ES-I3 (cell line): Measurements from ENCODE around the gene TBC1D30.

Experiments
- H3K36me3 ChIP-seq: 2 replicates; pipeline ENCODE4 v1.6.1; 2013; ENCODE audit warnings: mild to moderate bottlenecking, low read length, control low read depth, moderate library complexity; ENCODE audit not compliant: insufficient read depth
- H3K4me1 ChIP-seq: 2 replicates; pipeline ENCODE4 v1.6.1; 2013; ENCODE audit warnings: mild to moderate bottlenecking, control low read depth, low read length; ENCODE audit not compliant: insufficient read depth
- H3K9ac ChIP-seq: 2 replicates; pipeline ENCODE4 v1.6.1; 2013; ENCODE audit warnings: low read depth, mild to moderate bottlenecking, low read length, moderate library complexity
- H3K9me3 ChIP-seq: 2 replicates; pipeline ENCODE4 v1.6.1; 2013; ENCODE audit warnings: mild to moderate bottlenecking, low read length, moderate library complexity; ENCODE audit not compliant: control insufficient read depth, insufficient read depth

The TBC1D30 gene

GRCh38 chr12:64864319-64864718, 39.9 kb downstream of the TBC1D30 start:
- H3K9ac ChIP-seq, result no peak overlapping the region
- peaks cover 12% of the 10 kb centered on the region; the same call in 1 of the 2 replicates for H3K4me1 ChIP-seq
- no peaks in the 10 kb centered on the region for H3K36me3 ChIP-seq
- no peaks in the 10 kb centered on the region for H3K9me3 ChIP-seq

DNA sequence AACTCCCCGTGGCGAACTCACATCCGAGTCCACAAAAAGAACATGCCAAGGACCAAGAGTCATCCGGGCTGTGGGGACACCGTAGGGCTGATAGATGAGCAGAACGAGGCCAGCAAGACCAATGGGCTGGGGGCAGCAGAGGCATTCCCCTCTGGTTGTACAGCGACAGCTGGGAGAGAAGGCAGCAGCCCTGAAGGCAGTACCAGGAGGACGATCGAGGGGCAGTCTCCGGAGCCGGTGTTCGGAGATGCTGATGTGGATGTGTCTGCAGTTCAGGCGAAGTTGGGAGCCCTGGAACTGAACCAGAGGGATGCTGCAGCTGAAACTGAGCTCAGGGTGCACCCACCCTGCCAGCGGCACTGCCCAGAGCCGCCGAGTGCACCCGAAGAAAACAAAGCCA, 50.7 kb downstream of the TBC1D30 start:
- Histone ChIP-seq H3K36me3 (no peaks in the 10 kb centered on the region), H3K9ac (no peak overlapping the region), H3K9me3 (no peaks in the 10 kb centered on the region), H3K4me1 (no peaks in the 10 kb centered on the region)

DNA sequence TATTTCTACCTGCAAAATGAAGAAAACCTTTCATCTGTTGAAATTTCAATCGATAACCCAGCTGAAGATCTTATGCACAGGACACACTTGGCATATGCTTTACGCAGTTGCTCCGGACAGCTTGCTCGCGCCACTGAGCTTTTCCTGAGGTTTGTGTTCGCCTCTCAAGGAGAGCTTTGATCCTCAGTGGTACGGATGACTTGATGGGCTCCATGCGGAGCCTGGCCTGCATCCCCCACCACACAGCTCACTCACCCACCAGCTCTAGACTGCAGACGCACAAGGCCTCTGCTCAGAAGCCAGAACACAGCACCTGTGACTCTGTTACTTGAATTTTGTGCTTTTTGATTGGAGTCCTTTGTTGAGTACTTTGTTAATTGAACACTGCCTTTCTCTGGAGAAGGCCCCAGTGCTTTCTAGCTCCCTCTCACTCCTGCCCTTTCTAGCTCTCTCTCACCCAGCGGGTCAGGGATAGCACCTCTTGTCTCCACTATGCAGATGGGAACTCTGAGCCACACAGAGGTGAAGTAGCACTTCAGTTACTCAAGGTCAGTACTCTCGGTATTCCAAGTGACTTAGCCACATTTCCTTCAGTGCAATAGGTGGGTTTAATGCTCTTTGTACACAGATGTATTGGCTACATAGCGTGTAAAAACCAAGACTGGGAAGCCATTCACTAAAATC, 52.1 kb downstream of the TBC1D30 start:
- Histone ChIP-seq H3K36me3 (no peaks in the 10 kb centered on the region), H3K4me1 (no peaks in the 10 kb centered on the region), H3K9me3 (no peaks in the 10 kb centered on the region)

DNA sequence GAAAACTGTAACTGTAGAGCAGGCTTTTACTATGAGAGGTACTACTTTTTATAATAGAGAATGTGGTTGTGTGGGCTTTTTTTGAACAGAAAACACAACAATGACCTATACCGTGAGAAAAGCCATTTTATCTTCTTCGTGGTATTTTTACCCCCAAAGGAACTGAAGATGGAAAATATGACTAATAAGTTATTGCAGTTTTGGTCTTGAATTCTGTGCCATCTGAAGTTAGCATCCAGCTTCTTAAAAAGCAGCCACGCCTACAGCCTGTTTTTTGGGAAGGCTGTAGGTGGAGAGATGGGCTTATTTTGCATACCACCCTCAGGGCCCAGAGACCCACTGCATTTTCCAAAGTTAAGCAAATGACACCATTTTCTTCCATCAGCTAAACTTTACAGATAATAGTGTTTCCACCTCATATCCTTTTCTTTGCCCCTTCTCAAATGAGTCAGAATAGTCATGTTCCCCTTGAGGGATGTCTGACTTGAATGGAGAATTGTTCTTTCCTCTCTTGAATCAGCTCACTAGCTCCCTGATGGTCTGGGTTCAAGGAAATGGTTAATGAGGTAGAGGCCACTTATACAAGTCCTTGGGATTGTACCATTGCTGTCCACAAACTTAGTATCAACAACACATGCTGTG, 53.0 kb downstream of the TBC1D30 start:
- no peaks in the 10 kb centered on the region for H3K4me1 ChIP-seq
- H3K9me3 ChIP-seq, result no peaks in the 10 kb centered on the region
- no peak overlapping the region for H3K9ac ChIP-seq
- no peaks in the 10 kb centered on the region for H3K36me3 ChIP-seq

More for the DNA sequence above, 52.1 kb downstream of the TBC1D30 start:
- H3K9ac ChIP-seq, result no peak overlapping the region

DNA sequence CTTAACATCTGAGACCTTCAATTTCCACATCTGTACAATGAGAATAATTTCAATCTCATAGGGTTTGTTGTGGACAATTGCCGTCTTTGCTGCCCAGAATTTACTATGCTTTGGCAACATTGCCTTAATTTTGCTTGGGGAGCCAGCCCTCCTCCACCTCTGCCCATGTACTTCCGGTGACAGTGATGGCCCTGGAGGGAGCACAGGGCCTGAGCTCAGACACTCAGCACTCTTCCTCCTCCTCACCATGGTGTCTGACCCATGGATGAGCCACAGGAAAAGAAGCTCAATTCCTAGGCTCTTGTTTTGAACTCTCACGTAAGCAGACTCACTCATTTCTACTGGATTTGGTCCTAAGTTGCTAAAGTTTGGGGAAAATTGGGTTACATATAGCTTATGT, 58.2 kb downstream of the TBC1D30 start:
- Histone ChIP-seq H3K4me1 (0 out of 2 replicates have a peak, but pooled peaks cover 3% of the 10 kb centered on the region), H3K36me3 (no peaks in the 10 kb centered on the region), H3K9me3 (no peaks in the 10 kb centered on the region), H3K9ac (no peak overlapping the region)

DNA sequence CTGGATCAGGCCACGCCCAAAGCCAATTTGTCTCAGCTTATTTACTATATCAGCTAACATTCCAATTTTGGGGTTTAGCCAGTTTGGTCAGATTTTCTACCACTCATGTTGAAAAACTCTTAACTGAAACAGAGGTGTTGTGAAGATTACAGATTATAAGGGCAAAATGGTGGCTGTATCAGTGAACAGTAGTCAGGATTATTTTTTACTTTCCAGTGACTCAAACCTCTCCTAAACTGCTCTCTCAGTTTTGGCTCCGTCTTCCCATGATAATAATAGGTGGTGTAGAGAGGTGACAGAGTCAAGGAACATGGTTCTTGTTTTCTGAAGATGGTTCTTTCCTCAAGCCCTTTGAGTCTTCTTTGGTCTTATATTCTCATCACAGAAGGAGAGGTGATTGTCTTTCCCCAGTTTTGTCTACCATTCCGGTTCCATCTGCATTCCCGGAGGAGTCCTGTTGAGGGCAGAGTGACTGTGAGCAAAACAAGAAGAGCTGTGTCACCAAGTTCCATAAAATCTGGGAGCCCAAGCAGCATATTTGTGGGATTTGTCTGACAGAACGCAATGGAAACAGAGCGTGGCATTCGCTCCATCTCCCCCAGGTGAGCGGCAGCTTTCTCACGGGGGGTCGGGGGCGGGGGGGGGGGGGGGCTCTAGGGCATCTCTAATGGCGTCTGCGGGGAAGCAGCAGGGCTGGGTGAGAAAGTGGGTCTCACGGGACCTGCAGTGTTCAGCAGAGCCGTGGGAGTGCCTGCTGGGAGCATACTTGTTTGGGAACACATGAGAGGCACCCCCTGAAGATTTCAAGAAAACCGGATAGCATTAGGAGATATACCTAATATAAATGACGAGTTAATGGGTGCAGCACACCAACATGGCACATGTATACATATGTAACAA, 59.1 kb downstream of the TBC1D30 start:
- 0 out of 2 replicates have a peak, but pooled peaks cover 3% of the 10 kb centered on the region for H3K4me1 ChIP-seq
- no peak overlapping the region for H3K9ac ChIP-seq
- H3K36me3 ChIP-seq, result no peaks in the 10 kb centered on the region
- H3K9me3 ChIP-seq, result no peaks in the 10 kb centered on the region

DNA sequence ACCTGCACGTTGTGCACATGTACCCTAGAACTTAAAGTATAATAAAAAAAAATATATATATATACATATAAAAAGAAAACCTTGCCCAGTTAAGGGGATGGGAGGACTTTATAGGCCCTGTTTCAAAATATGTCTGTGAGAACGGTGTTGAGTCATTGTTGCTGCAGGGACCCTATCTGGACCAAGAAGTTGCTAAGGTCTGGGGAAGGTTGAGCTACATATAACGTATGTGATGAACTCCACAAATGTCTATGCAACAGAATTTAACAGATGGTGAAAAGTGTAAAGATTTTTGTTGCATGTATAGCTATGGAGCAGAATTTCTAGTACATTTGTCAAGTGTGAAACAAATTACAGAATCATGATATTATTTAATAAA, 59.7 kb downstream of the TBC1D30 start:
- Histone ChIP-seq H3K9me3 (no peaks in the 10 kb centered on the region), H3K4me1 (peaks cover 7% of the 10 kb centered on the region), H3K36me3 (no peaks in the 10 kb centered on the region), H3K9ac (no peak overlapping the region)

GRCh38 chr12:64884728-64885127, 60.3 kb downstream of the TBC1D30 start:
- Histone ChIP-seq H3K36me3 (no peaks in the 10 kb centered on the region), H3K9ac (no peak overlapping the region), H3K4me1 (peaks cover 13% of the 10 kb centered on the region), H3K9me3 (no peaks in the 10 kb centered on the region)

DNA sequence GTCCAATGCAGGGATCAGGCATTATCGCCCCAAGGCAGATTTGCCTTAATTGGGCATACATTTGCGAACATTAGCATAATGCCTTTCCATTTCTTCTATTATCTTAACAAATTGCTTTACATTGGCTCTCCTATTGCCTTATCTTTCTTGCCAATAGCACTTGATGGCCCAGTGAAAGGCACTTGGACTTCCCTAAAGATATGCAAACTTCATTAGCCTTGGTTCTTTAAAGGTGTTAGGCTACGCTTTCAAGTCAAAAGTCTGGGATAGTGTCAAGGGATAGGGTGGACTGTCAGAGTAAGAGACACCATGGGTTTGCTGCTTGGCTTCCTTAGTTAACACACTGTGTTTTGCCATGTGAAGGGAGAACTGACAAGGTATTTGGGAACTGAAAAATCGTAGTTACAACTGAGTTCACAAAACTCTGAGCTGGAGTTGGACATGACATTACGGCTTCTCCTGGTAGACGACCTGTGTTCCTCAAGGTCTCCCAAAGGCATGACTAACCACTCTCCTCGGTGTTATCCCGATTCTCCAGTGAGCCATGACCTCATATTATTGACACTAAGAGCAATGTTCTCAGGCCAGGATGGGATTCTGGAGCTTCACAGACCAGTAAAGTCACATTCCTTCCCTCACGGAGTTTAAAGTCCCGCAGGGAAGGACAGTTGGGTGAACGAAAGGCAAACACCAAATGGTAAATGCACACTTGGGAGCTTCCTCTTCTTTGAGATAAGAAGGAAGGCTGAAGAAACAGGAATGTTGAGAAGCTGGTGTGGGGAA, 65.2 kb downstream of the TBC1D30 start:
- H3K9ac ChIP-seq, result no peak overlapping the region

DNA sequence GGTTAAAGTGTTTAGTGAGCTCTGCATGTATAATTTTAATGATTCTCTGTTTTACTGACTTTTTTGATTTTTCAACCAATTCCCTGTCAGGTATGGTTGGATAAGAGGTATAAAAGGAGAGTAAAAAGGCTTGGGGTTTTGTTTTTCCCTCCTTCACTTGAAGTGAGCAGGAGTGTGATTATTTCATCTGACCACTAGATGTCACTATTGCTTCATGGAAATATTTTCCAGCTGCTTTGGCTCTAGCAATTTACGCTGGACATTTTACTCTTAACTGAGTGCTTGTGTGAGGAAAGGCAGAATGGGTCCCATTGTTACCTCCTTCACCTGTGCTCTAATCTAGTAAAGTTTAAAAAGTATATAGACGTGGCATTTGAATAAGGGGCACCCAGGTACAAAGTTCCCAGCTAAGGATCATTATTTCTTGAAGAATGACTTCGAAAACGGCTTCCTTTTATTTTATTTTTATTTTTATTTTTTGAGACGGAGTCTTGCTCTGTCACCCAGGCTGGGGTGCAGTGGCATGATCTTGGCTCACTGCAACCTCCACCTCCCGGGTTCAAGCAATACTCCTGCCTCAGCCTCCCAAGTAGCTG, 66.5 kb downstream of the TBC1D30 start:
- H3K36me3 ChIP-seq, result no peaks in the 10 kb centered on the region
- H3K9ac ChIP-seq, result no peak overlapping the region
- H3K9me3 ChIP-seq, result no peaks in the 10 kb centered on the region
- H3K4me1 ChIP-seq, result peaks cover 21% of the 10 kb centered on the region

More for the DNA sequence above, 65.2 kb downstream of the TBC1D30 start:
- H3K9me3 ChIP-seq, result no peaks in the 10 kb centered on the region
- peaks cover 21% of the 10 kb centered on the region for H3K4me1 ChIP-seq
- H3K36me3 ChIP-seq, result no peaks in the 10 kb centered on the region

GRCh38 chr12:64891629-64892028, 67.2 kb downstream of the TBC1D30 start:
- H3K9ac ChIP-seq, result no peak overlapping the region
- H3K36me3 ChIP-seq, result no peaks in the 10 kb centered on the region
- peaks cover 21% of the 10 kb centered on the region for H3K4me1 ChIP-seq
- H3K9me3 ChIP-seq, result no peaks in the 10 kb centered on the region

- Histone ChIP-seq H3K9me3 (no peaks in the 10 kb centered on the region), H3K9ac (no peak overlapping the region), H3K4me1 (peaks cover 21% of the 10 kb centered on the region), H3K36me3 (no peaks in the 10 kb centered on the region)
Observed at GRCh38 chr12:64892561-64892960, 68.1 kb downstream of the TBC1D30 start.

DNA sequence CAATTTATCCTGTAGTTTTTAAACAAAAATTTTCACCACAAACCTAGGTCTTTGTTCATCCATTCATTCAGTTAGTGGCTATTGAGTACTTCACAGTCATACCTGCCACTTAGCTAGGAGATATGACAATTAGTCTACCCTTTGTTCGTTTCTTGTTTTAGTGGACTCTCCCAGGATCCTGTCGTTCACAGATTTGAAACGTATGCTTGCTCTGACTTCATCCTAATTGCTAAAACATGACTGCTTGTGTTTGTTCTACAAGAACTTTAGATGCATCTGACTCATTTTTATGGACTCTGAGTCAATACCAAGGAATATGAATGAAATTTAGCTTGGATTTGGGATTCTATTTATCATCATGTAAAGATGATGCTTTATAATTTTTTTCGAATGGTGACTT, 69.5 kb downstream of the TBC1D30 start:
- no peaks in the 10 kb centered on the region for H3K9me3 ChIP-seq
- H3K36me3 ChIP-seq, result no peaks in the 10 kb centered on the region
- no peak overlapping the region for H3K9ac ChIP-seq
- H3K4me1 ChIP-seq, result peaks cover 18% of the 10 kb centered on the region
